ENCODE results near the gene ERMARD. TPM values are rescaled to one million over a fixed set of nuclear protein-coding genes. Genes with fewer than 3 reads are reported as not detected.

ERMARD gene
- total RNA-seq, 4 donors from 2014 or later, result 18.7 to 32.0 (median 27.6) TPM

DNA sequence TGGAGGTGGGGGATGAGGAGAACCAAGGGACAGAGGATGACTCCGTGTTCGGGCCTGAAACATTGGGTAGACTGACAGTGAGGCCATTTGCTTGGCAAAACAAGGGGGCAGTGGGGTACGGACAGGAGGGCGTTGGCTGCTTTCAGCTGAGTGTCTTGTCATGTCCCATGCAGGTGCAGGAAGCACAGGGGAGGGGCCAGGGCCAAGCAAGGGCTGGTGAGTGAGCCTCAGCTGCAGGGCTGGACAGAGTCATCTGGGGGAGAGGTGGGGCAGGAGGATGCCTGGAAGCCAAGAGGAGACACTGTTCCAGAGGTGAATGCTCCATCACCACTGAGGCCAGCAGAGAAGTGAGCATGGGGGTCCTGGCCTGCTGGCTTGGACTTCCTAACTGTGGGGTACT is 78.4 kb downstream of the ERMARD start:
- TF ChIP-seq, protein P1, sequence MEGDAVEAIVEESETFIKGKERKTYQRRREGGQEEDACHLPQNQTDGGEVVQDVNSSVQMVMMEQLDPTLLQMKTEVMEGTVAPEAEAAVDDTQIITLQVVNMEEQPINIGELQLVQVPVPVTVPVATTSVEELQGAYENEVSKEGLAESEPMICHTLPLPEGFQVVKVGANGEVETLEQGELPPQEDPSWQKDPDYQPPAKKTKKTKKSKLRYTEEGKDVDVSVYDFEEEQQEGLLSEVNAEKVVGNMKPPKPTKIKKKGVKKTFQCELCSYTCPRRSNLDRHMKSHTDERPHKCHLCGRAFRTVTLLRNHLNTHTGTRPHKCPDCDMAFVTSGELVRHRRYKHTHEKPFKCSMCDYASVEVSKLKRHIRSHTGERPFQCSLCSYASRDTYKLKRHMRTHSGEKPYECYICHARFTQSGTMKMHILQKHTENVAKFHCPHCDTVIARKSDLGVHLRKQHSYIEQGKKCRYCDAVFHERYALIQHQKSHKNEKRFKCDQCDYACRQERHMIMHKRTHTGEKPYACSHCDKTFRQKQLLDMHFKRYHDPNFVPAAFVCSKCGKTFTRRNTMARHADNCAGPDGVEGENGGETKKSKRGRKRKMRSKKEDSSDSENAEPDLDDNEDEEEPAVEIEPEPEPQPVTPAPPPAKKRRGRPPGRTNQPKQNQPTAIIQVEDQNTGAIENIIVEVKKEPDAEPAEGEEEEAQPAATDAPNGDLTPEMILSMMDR (IDR thresholded peaks at IDR 0.05; ENCODE audit: low read depth), result no peak

- TF ChIP-seq, protein P1 (IDR thresholded peaks at IDR 0.05; ENCODE audit: low read depth), result no peak
Observed at GRCh38 chr6:169830876-169831275, 79.5 kb downstream of the ERMARD start.

Other genes starting within 250 kb of the ERMARD start
- 10 to 100 TPM; 26.0 to 36.4 (median 31.3) TPM for gene WDR27, start 49.6 kb upstream of the ERMARD start, total RNA-seq
- gene C6orf120, start 49.5 kb upstream of the ERMARD start, total RNA-seq, result 10 to 100 TPM; 43.3 to 56.9 (median 45.4) TPM
- gene PHF10, start 27.1 kb upstream of the ERMARD start, total RNA-seq, result 10 to 100 TPM; 48.6 to 89.5 (median 53.0) TPM
- gene DYNLT2, start 50 bp upstream of the ERMARD start, total RNA-seq, result 1 to 10 TPM; 1.3 to 2.6 (median 1.9) TPM